HepG2 (cell line): ENCODE data around the gene PPP1R3F. TPM values are rescaled to one million over a fixed set of nuclear protein-coding genes. Genes with fewer than 3 reads are reported as not detected.

Experiments used
- ATAC-seq: fragments of 200-7000 bp; cut with Tn5 transposase; 3 replicates; pipeline ENCODE4 v1.9.1; 2020; ENCODE audit warnings: mild to moderate bottlenecking, moderate library complexity
- BruUV-seq: library from RNA; stranded (reverse); fragments of 400-500 nt; replicated peaks from 2 replicates; lab custom pipeline; 2021; lab: Mats Ljungman, UMichigan
- CTCF ChIA-PET: fragments of 300-600 bp; formaldehyde crosslinking; extraction: SDS; loops from one replicate; lab custom pipeline; 2021; ENCODE audit warnings: low total read pairs, inconsistent platforms, low intra/inter-chr PET ratio; lab: Yijun Ruan, JAX
- POLR2A ChIA-PET: fragments of 350-600 bp; sonication (Branson Sonifier 250); formaldehyde crosslinking; loops from one replicate; lab custom pipeline; 2020; ENCODE audit warnings: antibody characterized with exemption, inconsistent platforms; lab: Yijun Ruan, JAX
- DNase-seq: peaks from one replicate; pipeline ENCODE4 v3.0.0-alpha.2; 2015; ENCODE audit warnings: low spot score
- FAIRE-seq: peaks from 3 replicates; lab custom pipeline; 2011; peaks lifted over from hg19 to GRCh38; lab: Jason Lieb, UNC
- H2AFZ ChIP-seq: one replicate; pipeline ENCODE4 v1.6.1; 2011; ENCODE audit warnings: low read length, inconsistent platforms
- H3K27ac ChIP-seq: fragments of 300-600 bp; 3 replicates; pipeline ENCODE4 v1.8.0; 2011; ENCODE audit warnings: mixed run types, mild to moderate bottlenecking, mixed read lengths, low read length, inconsistent platforms; ENCODE audit not compliant: insufficient read depth; ENCODE audit errors: extremely low read length
- H3K27me3 ChIP-seq, 2 experiments: fragments of 200-600 bp in 1 of 2; 2 replicates in 1 of 2; 3 replicates in 1 of 2; pipeline versions ENCODE4 v1.6.0 to v1.8.0; 2011; ENCODE audit warnings: low read length in 2 of 2, mild to moderate bottlenecking in 2 of 2, moderate library complexity in 2 of 2, inconsistent platforms in 1 of 2; ENCODE audit not compliant: insufficient read depth in 2 of 2, control insufficient read depth in 1 of 2
- H3K36me3 ChIP-seq, 2 experiments: fragments of 200-600 bp in 1 of 2; replicated peaks in 1 of 2; 2 replicates in 1 of 2; 3 replicates in 1 of 2; pipeline versions ENCODE4 v1.5.1 to v1.8.0; 2011; ENCODE audit warnings: low read length in 2 of 2, inconsistent platforms in 1 of 2; ENCODE audit not compliant: insufficient read depth in 2 of 2, control insufficient read depth in 1 of 2
- H3K4me1 ChIP-seq: 2 replicates; pipeline ENCODE4 v1.5.1; 2012; ENCODE audit warnings: low read length, inconsistent platforms; ENCODE audit not compliant: insufficient read depth
- H3K4me2 ChIP-seq: 2 replicates; pipeline ENCODE4 v1.6.0; 2011; ENCODE audit warnings: low read depth, low read length, inconsistent platforms
- H3K4me3 ChIP-seq, 3 experiments: fragments of 200-600 bp in 1 of 3; sonication (generic), shearing (Covaris generic) in 1 of 3; replicated peaks in 1 of 3; 2 replicates each; pipeline ENCODE4 v1.5.1; 2011 to 2016; ENCODE audit warnings: low read length in 3 of 3, inconsistent platforms in 2 of 3, low read depth in 2 of 3, mild to moderate bottlenecking in 2 of 3, control low read depth in 1 of 3, mixed read lengths in 1 of 3; ENCODE audit not compliant: insufficient read depth in 1 of 3
- H3K79me2 ChIP-seq: one replicate; pipeline ENCODE4 v1.6.1; 2011; ENCODE audit warnings: low read length, inconsistent platforms; ENCODE audit not compliant: insufficient read depth
- H3K9ac ChIP-seq: 2 replicates; pipeline ENCODE4 v1.6.0; 2011; ENCODE audit warnings: mild to moderate bottlenecking, low read depth, low read length, inconsistent platforms; ENCODE audit not compliant: insufficient read depth
- H3K9me3 ChIP-seq: 2 replicates; pipeline ENCODE4 v1.5.1; 2012; ENCODE audit warnings: mild to moderate bottlenecking, low read length
- H4K20me1 ChIP-seq: 2 replicates; pipeline ENCODE4 v1.6.0; 2011; ENCODE audit warnings: inconsistent platforms, mild to moderate bottlenecking, low read length, moderate library complexity; ENCODE audit not compliant: insufficient read depth
- GFI1 ChIP-seq: sonication (generic); formaldehyde crosslinking; IDR thresholded peaks from 2 replicates; pipeline ENCODE4 v1.5.0; 2020; ENCODE audit warnings: missing genetic modification reagents, mild to moderate bottlenecking, borderline replicate concordance
- ZBTB46 ChIP-seq: sonication (generic); formaldehyde crosslinking; IDR thresholded peaks from 2 replicates; pipeline ENCODE4 v1.4.0; 2020; ENCODE audit warnings: mild to moderate bottlenecking, missing genetic modification reagents, borderline replicate concordance
- ZNF10 ChIP-seq: sonication (generic); formaldehyde crosslinking; IDR thresholded peaks from 2 replicates; pipeline ENCODE4 v1.4.0; 2020; ENCODE audit warnings: mild to moderate bottlenecking, low read depth, missing genetic modification reagents, borderline replicate concordance
- ZNF484 ChIP-seq: sonication (generic); formaldehyde crosslinking; IDR thresholded peaks from 2 replicates; pipeline ENCODE4 v1.5.1; 2020; ENCODE audit warnings: mild to moderate bottlenecking, low read depth, missing genetic modification reagents, borderline replicate concordance
- ZNF513 ChIP-seq: sonication (generic); formaldehyde crosslinking; conservative IDR thresholded peaks from 2 replicates; pipeline ENCODE4 v1.5.0; 2020; ENCODE audit warnings: missing genetic modification reagents
- ZNF7 ChIP-seq: IDR thresholded peaks from 2 replicates; pipeline ENCODE4 v1.6.1; 2016; ENCODE audit warnings: missing biosample characterization, missing genetic modification reagents
- WGBS: methylation state at CpG from one replicate; pipeline ENCODE4 v1.1.6; 2017; ENCODE audit warnings: low lambda C conversion rate; 5-methylcytosine and 5-hydroxymethylcytosine counted together
- in situ Hi-C: cut with HindIII; loops from 2 replicates; pipeline ENCODE4 v1.10.0; 2017; ENCODE audit warnings: low pct_unique_long_range_greater_than_20kb; ENCODE audit not compliant: extremely low pct_ligation_motif_present
- intact Hi-C: fragments of 100-400 bp; cut with micrococcal nuclease; formaldehyde crosslinking; loops from one replicate; pipeline ENCODE4 v1.10.0; 2022; ENCODE audit not compliant: unreplicated experiment
- polyA plus RNA-seq, 8 experiments: library from polyadenylated mRNA; depleted of rRNA in 3 of 8; stranded (reverse) in 7 of 8; unstranded in 1 of 8; fragments of >200 nt; fragmentation: Illumina TruSeq in 4 of 8; extraction: Trizol in 4 of 8; gene quantifications; 2 replicates each; pipeline versions ENCODE4 v1.2.1 to v1.2.3, GENCODE V29; 2011 to 2016; ENCODE audit warnings: low read depth in 4 of 8, missing spikeins in 1 of 8, mixed read lengths in 1 of 8; ENCODE audit not compliant: insufficient read depth in 1 of 8
- total RNA-seq, 5 experiments: library from RNA; depleted of rRNA; stranded (reverse); fragments of >200 nt; fragmentation: Illumina TruSeq; extraction: Trizol; gene quantifications; 2 replicates each; pipeline ENCODE4 v1.2.3, GENCODE V29; 2016; ENCODE audit warnings: low read depth in 1 of 5
- TF ChIP-seq, protein P1 (sequence below): sonication (generic); formaldehyde crosslinking; IDR thresholded peaks from 2 replicates; pipeline ENCODE4 v1.4.0; 2020; ENCODE audit warnings: missing genetic modification reagents, borderline replicate concordance
- TF ChIP-seq, protein P2 (sequence below): sonication (generic); formaldehyde crosslinking; IDR thresholded peaks from 2 replicates; pipeline ENCODE4 v1.8.0; 2022; ENCODE audit warnings: mild to moderate bottlenecking, missing genetic modification reagents; ENCODE audit not compliant: insufficient replicate concordance

The PPP1R3F gene
- total and polyA plus RNA-seq, 2 of the 13 experiments (the other 11 are each of a cell fraction or from before 2014, with no cell fraction given), result 0.82 to 0.84 TPM

DNA sequence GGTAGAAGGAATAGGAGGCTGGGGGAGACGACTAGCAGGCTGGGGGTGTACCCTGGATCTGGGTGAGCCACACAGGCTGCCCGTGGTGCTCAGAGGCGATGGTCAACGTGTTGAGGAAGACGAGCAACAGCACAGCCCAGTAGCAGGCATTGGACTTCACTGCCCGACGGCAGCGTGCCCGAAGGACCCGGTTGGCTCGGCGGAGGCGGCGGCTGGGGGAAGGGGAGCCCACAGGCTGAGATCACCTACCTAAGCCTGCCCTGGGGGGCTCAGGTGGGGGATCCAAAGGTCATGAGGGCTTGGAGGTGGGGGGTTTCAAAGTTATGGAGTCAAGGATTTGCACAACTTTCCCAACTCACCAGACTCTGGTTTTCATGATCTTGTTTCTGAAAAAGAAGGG is 43.7 kb upstream of the PPP1R3F start:
- no peak overlapping the region for H3K27ac ChIP-seq
- no peaks in the 10 kb centered on the region for H3K36me3 ChIP-seq
- CTCF ChIA-PET, result no interaction called here
- in situ Hi-C loops, result no loop called here
- H3K9ac ChIP-seq, result no peak overlapping the region
- H3K4me3 ChIP-seq, result no peak overlapping the region
- H3K4me1 ChIP-seq, result no peaks in the 10 kb centered on the region
- TF ChIP-seq, protein P1, sequence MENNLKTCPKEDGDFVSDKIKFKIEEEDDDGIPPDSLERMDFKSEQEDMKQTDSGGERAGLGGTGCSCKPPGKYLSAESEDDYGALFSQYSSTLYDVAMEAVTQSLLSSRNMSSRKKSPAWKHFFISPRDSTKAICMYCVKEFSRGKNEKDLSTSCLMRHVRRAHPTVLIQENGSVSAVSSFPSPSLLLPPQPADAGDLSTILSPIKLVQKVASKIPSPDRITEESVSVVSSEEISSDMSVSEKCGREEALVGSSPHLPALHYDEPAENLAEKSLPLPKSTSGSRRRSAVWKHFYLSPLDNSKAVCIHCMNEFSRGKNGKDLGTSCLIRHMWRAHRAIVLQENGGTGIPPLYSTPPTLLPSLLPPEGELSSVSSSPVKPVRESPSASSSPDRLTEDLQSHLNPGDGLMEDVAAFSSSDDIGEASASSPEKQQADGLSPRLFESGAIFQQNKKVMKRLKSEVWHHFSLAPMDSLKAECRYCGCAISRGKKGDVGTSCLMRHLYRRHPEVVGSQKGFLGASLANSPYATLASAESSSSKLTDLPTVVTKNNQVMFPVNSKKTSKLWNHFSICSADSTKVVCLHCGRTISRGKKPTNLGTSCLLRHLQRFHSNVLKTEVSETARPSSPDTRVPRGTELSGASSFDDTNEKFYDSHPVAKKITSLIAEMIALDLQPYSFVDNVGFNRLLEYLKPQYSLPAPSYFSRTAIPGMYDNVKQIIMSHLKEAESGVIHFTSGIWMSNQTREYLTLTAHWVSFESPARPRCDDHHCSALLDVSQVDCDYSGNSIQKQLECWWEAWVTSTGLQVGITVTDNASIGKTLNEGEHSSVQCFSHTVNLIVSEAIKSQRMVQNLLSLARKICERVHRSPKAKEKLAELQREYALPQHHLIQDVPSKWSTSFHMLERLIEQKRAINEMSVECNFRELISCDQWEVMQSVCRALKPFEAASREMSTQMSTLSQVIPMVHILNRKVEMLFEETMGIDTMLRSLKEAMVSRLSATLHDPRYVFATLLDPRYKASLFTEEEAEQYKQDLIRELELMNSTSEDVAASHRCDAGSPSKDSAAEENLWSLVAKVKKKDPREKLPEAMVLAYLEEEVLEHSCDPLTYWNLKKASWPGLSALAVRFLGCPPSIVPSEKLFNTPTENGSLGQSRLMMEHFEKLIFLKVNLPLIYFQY (CRISPR knock-in tag), result no peak
- TF ChIP-seq, protein P2, sequence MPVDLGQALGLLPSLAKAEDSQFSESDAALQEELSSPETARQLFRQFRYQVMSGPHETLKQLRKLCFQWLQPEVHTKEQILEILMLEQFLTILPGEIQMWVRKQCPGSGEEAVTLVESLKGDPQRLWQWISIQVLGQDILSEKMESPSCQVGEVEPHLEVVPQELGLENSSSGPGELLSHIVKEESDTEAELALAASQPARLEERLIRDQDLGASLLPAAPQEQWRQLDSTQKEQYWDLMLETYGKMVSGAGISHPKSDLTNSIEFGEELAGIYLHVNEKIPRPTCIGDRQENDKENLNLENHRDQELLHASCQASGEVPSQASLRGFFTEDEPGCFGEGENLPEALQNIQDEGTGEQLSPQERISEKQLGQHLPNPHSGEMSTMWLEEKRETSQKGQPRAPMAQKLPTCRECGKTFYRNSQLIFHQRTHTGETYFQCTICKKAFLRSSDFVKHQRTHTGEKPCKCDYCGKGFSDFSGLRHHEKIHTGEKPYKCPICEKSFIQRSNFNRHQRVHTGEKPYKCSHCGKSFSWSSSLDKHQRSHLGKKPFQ (CRISPR knock-in tag), result no peak
- TF ChIP-seq ZNF484 (CRISPR knock-in tag) (no peak), ZNF7 (CRISPR knock-in tag) (no peak), GFI1 (CRISPR knock-in tag) (no peak), ZBTB46 (CRISPR knock-in tag) (no peak), ZNF513 (CRISPR knock-in tag) (no peak), ZNF10 (CRISPR knock-in tag) (no peak)
- TF ChIP-seq, all 625 proteins: peak for 0
- ATAC-seq (no peak), DNase-seq (no peak), FAIRE-seq (no peak)
- Histone ChIP-seq H3K9me3 (no peaks in the 10 kb centered on the region), H3K79me2 (no peaks in the 10 kb centered on the region), H3K27me3 (0 out of 5 replicates have a peak, but pooled peaks cover 0 to 1% of the 10 kb centered on the region in 2 experiments), H3K4me2 (no peak overlapping the region), H4K20me1 (no peaks in the 10 kb centered on the region), H2AFZ (no peak overlapping the region)
- BruUV-seq, result no TSS peak
- intact Hi-C loops, result no loop called here
- 95% methylated on average over 4 of the region's 14 CpGs for WGBS
- POLR2A ChIA-PET, result no interaction called here
